Inflammatory macrophage treated with lipopolysaccharide for 4 hours (primary cell): Measurements from ENCODE around the gene ITGB6.

ENCODE experiments used
- DNase-seq: peaks from one replicate; pipeline ENCODE4 v3.0.0-alpha.2; 2020

Gene ITGB6, protein sequence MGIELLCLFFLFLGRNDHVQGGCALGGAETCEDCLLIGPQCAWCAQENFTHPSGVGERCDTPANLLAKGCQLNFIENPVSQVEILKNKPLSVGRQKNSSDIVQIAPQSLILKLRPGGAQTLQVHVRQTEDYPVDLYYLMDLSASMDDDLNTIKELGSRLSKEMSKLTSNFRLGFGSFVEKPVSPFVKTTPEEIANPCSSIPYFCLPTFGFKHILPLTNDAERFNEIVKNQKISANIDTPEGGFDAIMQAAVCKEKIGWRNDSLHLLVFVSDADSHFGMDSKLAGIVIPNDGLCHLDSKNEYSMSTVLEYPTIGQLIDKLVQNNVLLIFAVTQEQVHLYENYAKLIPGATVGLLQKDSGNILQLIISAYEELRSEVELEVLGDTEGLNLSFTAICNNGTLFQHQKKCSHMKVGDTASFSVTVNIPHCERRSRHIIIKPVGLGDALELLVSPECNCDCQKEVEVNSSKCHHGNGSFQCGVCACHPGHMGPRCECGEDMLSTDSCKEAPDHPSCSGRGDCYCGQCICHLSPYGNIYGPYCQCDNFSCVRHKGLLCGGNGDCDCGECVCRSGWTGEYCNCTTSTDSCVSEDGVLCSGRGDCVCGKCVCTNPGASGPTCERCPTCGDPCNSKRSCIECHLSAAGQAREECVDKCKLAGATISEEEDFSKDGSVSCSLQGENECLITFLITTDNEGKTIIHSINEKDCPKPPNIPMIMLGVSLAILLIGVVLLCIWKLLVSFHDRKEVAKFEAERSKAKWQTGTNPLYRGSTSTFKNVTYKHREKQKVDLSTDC

GRCh38 chr2:160199683-160200389, at the start of gene ITGB6:
Gene ITGB6 (minus strand): TSS chr2:160200272. CDS start chr2:160200063, 209 bp downstream.
- no peak for DNase-seq

DNA sequence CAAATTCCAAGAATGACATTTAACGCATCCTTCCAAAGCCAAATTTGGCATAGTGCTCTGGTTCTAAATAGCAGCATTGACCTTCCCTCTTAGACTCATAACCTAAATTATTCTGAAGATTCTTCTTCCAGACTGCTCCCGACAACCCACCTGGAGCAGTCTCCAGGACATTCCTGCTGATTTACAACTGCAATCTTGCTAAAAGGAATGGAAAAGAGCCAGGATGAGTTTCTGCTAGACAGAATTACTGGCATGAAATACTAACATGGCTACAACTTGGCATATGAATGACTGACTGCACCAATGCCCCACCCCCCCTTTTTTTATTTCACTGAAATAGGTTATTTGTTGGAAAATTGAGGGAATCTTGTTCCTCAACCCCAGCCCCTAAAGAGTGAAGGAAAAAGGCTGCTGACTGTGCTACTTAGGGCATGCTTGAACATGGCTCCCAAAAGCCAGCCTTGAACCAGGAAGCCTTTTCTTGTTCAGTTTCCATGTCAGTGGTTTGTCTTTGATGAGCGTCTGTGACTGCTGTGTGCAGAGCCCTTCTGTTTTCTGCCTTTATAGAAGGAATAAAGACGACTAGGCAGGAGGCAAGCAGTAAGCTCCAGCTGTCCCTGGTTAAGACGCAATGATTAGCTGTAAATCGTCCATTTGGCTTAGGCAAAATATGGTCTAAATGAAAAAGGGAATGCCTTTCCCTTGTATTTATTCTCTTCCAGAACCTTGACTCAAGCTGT, 47.4 kb upstream of the ITGB6 start:
- DNase-seq, result no peak

DNA sequence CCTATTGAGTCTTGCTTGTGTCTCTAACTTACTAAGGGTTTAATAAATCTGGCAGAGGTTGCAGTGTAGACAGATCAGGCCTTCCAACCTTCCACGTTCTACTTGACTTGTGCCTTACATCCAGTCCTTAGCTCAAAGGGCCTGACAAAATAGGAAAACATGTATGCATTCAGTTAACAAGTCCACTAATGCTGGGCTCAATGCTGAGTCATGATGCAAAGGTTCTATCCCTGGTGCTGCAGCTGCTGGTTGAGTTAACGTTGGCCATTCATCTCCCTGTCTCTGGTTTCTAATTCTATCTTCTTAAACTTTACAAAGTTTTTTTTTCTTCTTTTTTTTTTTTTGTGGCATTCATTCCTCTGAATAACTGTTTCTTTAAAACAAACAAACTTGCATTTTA, 46.3 kb upstream of the ITGB6 start:
- DNase-seq, result no peak

- no peak for DNase-seq
Observed at GRCh38 chr2:160245614-160246155, 45.6 kb upstream of the ITGB6 start.

DNA sequence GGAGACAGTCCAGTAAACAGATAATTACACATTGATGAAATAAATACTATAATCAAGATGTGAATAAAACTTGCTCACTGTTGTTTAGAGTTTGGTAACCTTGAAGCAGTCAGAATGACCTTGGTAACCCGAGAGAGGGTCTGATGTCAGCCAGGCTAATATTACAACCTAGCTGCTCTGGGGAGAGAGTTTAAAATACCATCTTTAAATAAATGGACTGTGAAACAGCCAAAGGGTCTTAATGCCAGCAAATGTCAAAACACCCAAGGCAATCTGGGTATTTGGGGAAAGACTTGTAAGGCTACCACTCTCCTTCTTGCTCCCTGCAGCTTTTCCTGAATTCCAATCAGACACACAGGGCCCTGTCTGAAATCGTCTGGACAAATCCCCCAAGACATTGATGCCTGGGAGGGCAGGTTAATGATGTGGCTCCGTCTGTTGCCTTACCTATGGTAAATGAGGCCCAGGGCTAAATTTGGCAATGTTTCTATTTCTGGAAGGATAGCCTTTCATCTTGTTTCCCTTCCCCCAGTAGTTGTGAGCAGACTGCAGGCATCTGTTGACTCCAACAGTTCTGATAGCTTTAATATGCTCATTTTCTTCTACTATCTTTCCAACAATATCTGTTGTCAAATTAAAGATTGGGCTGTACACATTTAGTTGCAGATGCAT, 43.0 kb upstream of the ITGB6 start:
- DNase-seq, result no peak

GRCh38 chr2:160241251-160242137, 41.4 kb upstream of the ITGB6 start:
- DNase-seq, result peak; percentile 87

GRCh38 chr2:160239436-160239835, 39.4 kb upstream of the ITGB6 start:
- no peak for DNase-seq

- DNase-seq, result no peak
Observed at GRCh38 chr2:160238392-160238791, 38.3 kb upstream of the ITGB6 start.

- no peak for DNase-seq
Observed at GRCh38 chr2:160232905-160233475, 32.9 kb upstream of the ITGB6 start.

DNA sequence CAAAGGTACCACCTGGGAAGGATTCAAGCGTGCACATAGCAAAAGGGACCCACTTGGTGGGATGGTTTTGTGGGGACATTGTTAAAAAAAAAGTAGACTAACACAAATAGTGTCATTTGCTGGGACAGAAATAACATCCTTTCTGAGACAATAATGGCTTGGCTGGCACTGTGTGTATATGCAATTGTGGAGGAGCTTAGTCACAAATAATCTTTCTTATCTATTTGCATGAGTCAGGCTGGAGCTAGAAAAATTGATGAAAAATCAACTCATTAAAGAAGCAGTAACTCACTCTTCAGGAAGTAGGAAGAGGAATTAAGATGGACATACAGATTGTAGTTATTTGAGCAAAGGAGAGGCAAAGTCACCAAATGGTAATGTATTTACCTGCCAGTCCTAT, 29.5 kb upstream of the ITGB6 start:
- no peak for DNase-seq

DNA sequence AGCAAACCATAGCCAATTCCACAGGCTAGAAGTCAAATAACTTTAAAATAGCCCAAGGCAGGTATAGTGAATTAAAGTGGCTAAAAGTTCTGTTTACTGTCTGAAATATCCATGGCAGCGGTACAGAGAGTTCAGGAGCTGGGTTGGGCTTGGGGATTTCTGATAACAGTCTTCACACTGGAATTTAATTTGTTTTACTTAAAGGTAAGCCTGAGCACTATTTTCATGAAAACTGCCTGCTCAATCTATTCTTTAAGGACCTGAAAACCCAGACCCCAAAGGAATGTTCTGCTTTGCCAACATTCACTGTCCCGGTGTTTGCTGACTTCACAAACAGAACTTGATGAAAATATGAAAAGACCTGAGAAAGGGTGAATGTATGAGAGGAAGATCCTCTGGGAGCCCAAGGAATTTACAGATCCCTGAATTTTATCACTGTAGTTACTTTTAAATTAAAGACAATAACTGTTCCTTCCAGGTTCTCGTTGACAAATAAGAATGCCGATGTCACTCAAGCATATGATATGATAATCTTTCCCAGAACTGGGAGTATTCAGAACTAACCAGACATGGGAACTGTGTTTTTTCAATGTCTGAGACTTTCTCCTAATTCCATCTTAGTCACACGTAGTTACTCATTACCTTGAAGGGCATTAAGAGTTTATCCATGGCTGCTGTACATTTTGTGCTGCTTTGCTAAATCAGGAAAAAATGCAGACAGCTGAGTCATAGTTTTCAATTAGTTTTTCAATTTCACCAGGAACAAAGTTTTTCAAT, 28.3 kb upstream of the ITGB6 start:
- DNase-seq, result no peak

DNA sequence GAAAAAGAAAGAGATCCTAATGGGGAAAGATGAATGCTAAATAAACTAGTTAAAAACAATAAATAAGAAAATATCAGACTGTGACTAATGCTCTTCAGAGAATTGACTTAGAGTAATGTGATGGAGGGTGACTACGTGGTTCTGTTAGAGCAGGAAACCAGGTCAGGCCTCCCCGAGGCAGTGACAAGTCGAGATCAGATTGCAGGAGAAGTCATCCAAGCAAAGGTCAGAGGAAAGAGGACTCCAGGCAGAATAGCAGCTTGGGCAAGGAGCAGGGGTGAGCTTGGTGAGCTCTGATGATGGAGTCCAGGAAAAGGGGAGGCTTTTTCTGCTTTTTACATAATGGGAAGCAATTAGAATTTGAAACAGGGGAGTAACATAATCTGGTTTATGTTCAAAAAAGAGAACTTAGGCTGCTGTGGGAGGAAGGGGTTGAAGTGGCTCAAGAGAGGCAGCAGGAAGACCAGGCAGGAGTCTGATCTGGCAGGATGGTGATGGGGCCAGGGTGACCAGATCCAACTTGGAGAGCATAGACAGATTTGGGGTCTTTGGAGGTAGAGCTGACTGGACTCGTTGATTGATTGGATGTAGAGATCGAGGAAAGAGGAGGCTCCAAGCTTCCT, 27.3 kb upstream of the ITGB6 start:
- peak; percentile 31 for DNase-seq

- no peak for DNase-seq
Observed at GRCh38 chr2:160226367-160226766, 26.3 kb upstream of the ITGB6 start.

DNA sequence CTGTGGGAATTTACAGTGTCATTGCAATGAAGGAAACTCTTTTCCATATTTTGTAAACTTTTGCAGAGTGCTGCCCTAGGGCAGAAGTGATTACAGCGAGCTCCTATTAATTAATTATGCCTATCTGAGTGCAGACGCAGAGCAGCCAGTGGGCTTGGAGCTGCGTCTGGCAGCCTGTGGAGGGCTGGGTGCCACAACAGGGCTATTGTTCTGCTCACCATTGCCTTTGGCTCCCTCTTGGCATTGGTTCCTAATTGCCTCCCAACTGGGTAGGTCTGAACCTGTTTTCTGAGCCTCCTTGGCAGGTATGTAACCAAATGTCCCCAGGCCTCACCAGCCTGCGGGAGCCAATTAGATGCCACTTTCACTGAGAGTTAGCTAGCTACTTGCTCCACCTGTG, 25.6 kb upstream of the ITGB6 start:
- no peak for DNase-seq

GRCh38 chr2:160224507-160224906, 24.4 kb upstream of the ITGB6 start:
- no peak for DNase-seq

DNA sequence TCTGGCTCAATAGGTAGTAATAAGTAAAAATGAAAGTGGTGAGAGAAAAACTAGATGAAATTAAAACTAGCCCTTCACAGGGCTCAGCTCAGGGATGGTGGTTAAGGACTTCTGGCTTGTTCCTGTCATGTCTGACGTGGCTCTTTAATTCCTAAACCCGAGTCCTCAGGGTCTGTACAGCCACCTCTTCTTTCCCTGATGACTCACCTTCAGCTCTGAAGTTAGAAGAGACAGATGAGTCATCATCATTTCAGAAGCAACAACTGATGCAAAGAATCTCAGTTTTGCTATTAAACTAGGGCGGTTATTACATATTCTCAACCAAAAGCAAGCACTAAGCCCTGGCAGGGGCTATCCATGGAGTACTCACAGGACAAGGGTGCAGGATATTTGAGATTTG, 24.0 kb upstream of the ITGB6 start:
- DNase-seq, result peak; percentile 79

GRCh38 chr2:160223560-160223959, 23.5 kb upstream of the ITGB6 start:
- no peak for DNase-seq

- DNase-seq, result no peak
Observed at GRCh38 chr2:160222546-160223283, 22.6 kb upstream of the ITGB6 start.
